Prostate gland (tissue), 2 donors: ENCODE results near the gene KIFC1.

Experiments used
- POLR2A ChIP-seq: fragments of 450-650 bp; IDR thresholded peaks from one replicate; pipeline ENCODE4 v1.6.1; 2016; ENCODE audit warnings: antibody characterized with exemption, mild to moderate bottlenecking
- TF ChIP-seq, protein P1 (sequence below), 4 experiments: fragments of 200-600 bp in 2 of 4; fragments of 450-650 bp in 2 of 4; sonication (generic) in 2 of 4; IDR thresholded peaks; 1 replicate in 3 of 4; 2 replicates in 1 of 4; pipeline ENCODE4 v1.5.1; 2016 to 2019; ENCODE audit warnings: antibody characterized with exemption in 4 of 4, mild to moderate bottlenecking in 2 of 4, moderate library complexity in 2 of 4

DNA sequence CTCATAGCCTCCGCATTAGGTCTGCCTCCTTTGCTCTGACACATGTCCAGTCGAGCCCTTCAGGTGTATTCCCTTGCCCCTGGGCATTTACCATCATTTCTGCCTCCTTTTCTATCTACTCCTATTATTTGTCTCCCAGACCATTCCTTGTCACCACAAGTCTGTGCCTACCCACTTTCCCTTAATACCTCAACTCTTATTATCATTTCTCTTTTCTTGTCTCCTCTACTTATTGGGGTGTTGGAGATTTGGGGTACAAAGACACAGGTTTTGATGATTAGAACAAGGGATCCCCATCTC lies 29.7 kb downstream of the KIFC1 start:
- TF ChIP-seq, protein P1, sequence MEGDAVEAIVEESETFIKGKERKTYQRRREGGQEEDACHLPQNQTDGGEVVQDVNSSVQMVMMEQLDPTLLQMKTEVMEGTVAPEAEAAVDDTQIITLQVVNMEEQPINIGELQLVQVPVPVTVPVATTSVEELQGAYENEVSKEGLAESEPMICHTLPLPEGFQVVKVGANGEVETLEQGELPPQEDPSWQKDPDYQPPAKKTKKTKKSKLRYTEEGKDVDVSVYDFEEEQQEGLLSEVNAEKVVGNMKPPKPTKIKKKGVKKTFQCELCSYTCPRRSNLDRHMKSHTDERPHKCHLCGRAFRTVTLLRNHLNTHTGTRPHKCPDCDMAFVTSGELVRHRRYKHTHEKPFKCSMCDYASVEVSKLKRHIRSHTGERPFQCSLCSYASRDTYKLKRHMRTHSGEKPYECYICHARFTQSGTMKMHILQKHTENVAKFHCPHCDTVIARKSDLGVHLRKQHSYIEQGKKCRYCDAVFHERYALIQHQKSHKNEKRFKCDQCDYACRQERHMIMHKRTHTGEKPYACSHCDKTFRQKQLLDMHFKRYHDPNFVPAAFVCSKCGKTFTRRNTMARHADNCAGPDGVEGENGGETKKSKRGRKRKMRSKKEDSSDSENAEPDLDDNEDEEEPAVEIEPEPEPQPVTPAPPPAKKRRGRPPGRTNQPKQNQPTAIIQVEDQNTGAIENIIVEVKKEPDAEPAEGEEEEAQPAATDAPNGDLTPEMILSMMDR (IDR thresholded peaks at IDR 0.05), result no peak
- no peak for TF ChIP-seq POLR2A
